ENCODE data around the gene GRK5. TPM values are rescaled to one million over a fixed set of nuclear protein-coding genes. Genes with fewer than 3 reads are reported as not detected.
A peak's percentile ranks its signal among the peaks of the same experiment; 100 is the strongest.

The GRK5 gene
- total RNA-seq, 1 experiment from 2014 or later: 1.2 TPM

DNA sequence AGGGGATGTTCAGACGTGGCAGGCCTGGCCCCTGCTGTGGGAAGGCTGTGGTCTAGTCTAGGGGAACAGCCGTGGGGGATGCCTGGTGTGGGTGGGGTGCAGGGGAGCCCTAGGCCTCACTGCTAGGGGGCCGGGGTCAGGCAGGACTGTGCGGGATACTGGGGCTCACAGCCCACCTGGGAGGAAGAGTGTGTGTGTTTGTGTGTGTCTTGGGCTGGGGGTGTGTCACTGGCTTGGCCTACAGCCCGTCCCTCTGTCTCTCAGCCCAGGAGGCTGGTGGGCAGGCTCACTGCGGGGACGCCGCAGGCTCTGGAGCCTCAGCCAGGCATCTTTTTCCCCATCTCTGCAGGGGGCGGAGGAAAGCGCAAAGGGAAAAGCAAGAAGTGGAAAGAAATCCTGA is 118.8 kb downstream of the GRK5 start:
- no peak overlapping the region for H3T11ph ChIP-seq (ENCODE audit: low read length)

More for the DNA sequence above, 118.8 kb downstream of the GRK5 start:
- no peak overlapping the region for H3K9ac ChIP-seq (ENCODE audit: extremely low read depth, insufficient read length, low read length)
- no peak overlapping the region for H4K8ac ChIP-seq (replicated peaks; ENCODE audit: insufficient read length, low read depth, low read length)
- Mint-ChIP-seq H3K4me1 (peaks cover 8 to 19% of the 10 kb centered on the region in 2 experiments), H3K9me3 (0 out of 5 replicates have a peak, but pooled peaks cover 0 to 3% of the 10 kb centered on the region in 2 experiments), H3K4me3 (no peak overlapping the region), H3K36me3 (ENCODE audit: insufficient read depth in 1 of 3, low read depth in 3 of 3) (peaks cover 3 to 6% (median 3%) of the 10 kb centered on the region in 3 experiments; a peak in 6 of 7 replicates), H3K27ac (peak overlapping the region in 2 of 3 experiments; percentile 33 to 81; a peak in 2 of 7 replicates), H3K27me3 (ENCODE audit: low read depth) (no peaks in the 10 kb centered on the region; the same call in 1 of the 2 replicates)
- no peaks in the 10 kb centered on the region for H3K4me1 ChIP-seq (ENCODE audit: insufficient read depth, low read length)
- no peaks in the 10 kb centered on the region for H3K23me2 ChIP-seq (ENCODE audit: insufficient read length, low read depth, low read length, poor library complexity, severe bottlenecking)
- no peaks in the 10 kb centered on the region for H4K20me1 ChIP-seq (ENCODE audit: control insufficient read depth, insufficient read depth, insufficient read length)
- H2BK120ac ChIP-seq (ENCODE audit: low read depth, low read length, poor library complexity, severe bottlenecking): no peak overlapping the region
- H2BK20ac ChIP-seq (ENCODE audit: low read depth, low read length, poor library complexity, severe bottlenecking): no peak overlapping the region
- H3K79me1 ChIP-seq (ENCODE audit: insufficient read depth, low read depth, low read length, poor library complexity, severe bottlenecking): no peaks in the 10 kb centered on the region
- H2AFZ ChIP-seq (ENCODE audit: low read length): no peak overlapping the region
- no peaks in the 10 kb centered on the region for H3K9me3 ChIP-seq (ENCODE audit: control insufficient read depth, low read depth, low read length)
- TF ChIP-seq, protein P1, sequence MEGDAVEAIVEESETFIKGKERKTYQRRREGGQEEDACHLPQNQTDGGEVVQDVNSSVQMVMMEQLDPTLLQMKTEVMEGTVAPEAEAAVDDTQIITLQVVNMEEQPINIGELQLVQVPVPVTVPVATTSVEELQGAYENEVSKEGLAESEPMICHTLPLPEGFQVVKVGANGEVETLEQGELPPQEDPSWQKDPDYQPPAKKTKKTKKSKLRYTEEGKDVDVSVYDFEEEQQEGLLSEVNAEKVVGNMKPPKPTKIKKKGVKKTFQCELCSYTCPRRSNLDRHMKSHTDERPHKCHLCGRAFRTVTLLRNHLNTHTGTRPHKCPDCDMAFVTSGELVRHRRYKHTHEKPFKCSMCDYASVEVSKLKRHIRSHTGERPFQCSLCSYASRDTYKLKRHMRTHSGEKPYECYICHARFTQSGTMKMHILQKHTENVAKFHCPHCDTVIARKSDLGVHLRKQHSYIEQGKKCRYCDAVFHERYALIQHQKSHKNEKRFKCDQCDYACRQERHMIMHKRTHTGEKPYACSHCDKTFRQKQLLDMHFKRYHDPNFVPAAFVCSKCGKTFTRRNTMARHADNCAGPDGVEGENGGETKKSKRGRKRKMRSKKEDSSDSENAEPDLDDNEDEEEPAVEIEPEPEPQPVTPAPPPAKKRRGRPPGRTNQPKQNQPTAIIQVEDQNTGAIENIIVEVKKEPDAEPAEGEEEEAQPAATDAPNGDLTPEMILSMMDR (conservative IDR thresholded peaks at IDR 0.05): no peak
- no CpG with 5 or more reads among the region's 10 CpGs for WGBS (ENCODE audit: extremely low coverage, insufficient read length, low lambda C conversion rate)
- no peak overlapping the region for H2BK15ac ChIP-seq (ENCODE audit: low read depth, low read length)
- H3K23ac ChIP-seq (ENCODE audit: insufficient read length, low read depth, low read length): no peak overlapping the region
- H4K5ac ChIP-seq (ENCODE audit: insufficient read length, low read depth, low read length): no peak overlapping the region
- no peak overlapping the region for H2BK12ac ChIP-seq (ENCODE audit: insufficient read length, low read depth, low read length)
- H3K27ac ChIP-seq (ENCODE audit: insufficient read length, low read depth, low read length): no peak overlapping the region
- peak overlapping the region; percentile 46; the same call in 1 of the 2 replicates for H3K14ac ChIP-seq (ENCODE audit: insufficient read depth, low read length)
- H2BK5ac ChIP-seq (ENCODE audit: insufficient read length, low read length): no peak overlapping the region
- no peaks in the 10 kb centered on the region for H3K27me3 ChIP-seq (ENCODE audit: insufficient read depth, low read length)
- H4K91ac ChIP-seq (ENCODE audit: insufficient read length, low read depth, low read length): no peak overlapping the region
- DNase-seq: no peak
- H2AK5ac ChIP-seq (ENCODE audit: insufficient read length, low read length): no peak overlapping the region
- no peak overlapping the region for H3K4me2 ChIP-seq (ENCODE audit: insufficient read depth, insufficient read length, low read length)
- H3K18ac ChIP-seq (ENCODE audit: insufficient read length, low read depth, low read length): no peak overlapping the region
- H3K4ac ChIP-seq (ENCODE audit: low read depth, low read length): no peak overlapping the region
- no peaks in the 10 kb centered on the region for H3K79me2 ChIP-seq (ENCODE audit: insufficient read depth, low read length)
- H3K56ac ChIP-seq (ENCODE audit: insufficient read length, low read depth, low read length): no peak overlapping the region

Data from H9 (cell line).